K562 (cell line): Measurements from ENCODE around the gene SCARF2. TPM values are rescaled to one million over a fixed set of nuclear protein-coding genes. Genes with fewer than 3 reads are reported as not detected.

Source experiments
- ATAC-seq: fragments of 200-7000 bp; cut with Tn5 transposase; 3 replicates; pipeline ENCODE4 v1.9.1; 2020; ENCODE audit warnings: moderate library complexity
- BruUV-seq: library from RNA; stranded (reverse); fragments of 400-500 nt; replicated peaks from 2 replicates; lab custom pipeline; 2021; lab: Mats Ljungman, UMichigan
- CTCF ChIA-PET: fragments of 300-600 bp; formaldehyde crosslinking; extraction: SDS; loops from one replicate; lab custom pipeline; 2021; ENCODE audit warnings: low intra/inter-chr PET ratio; lab: Yijun Ruan, JAX
- POLR2A ChIA-PET: fragments of 300-600, 350-650 bp; sonication (Branson Sonifier 250); formaldehyde crosslinking; extraction: SDS; loops from one replicate; lab custom pipeline; 2021; ENCODE audit warnings: antibody characterized with exemption, inconsistent platforms; lab: Yijun Ruan, JAX
- DNase-seq, 4 experiments: peaks; one replicate each; pipeline versions ENCODE4 v3.0.0 to v3.0.0-alpha.2; 2011 to 2018; ENCODE audit warnings: low spot score in 3 of 4, mixed read lengths in 3 of 4; ENCODE audit errors: extremely low read depth in 1 of 4
- FAIRE-seq: peaks from 2 replicates; lab custom pipeline; 2011; peaks lifted over from hg19 to GRCh38; lab: Jason Lieb, UNC
- H2AFZ ChIP-seq: 2 replicates; pipeline ENCODE4 v1.6.0; 2011; ENCODE audit warnings: low read depth, low read length, control low read depth, inconsistent platforms
- H3K27ac ChIP-seq: fragments of 200-600 bp; 3 replicates; pipeline ENCODE4 v1.8.0; 2011; ENCODE audit warnings: low read depth, mild to moderate bottlenecking, control low read depth, inconsistent platforms, low read length, moderate library complexity, mixed read lengths; ENCODE audit errors: extremely low read depth
- H3K27me3 ChIP-seq, 2 experiments: fragments of 300-600 bp in 1 of 2; 2 replicates in 1 of 2; 3 replicates in 1 of 2; pipeline versions ENCODE4 v1.6.0 to v1.8.0; 2011; ENCODE audit warnings: inconsistent platforms in 2 of 2, low read length in 2 of 2, mild to moderate bottlenecking in 1 of 2, mixed read lengths in 1 of 2, moderate library complexity in 1 of 2; ENCODE audit not compliant: control insufficient read depth in 2 of 2, insufficient read depth in 2 of 2
- H3K36me3 ChIP-seq: fragments of 300-600 bp; 3 replicates; pipeline ENCODE4 v1.8.0; 2011; ENCODE audit warnings: mild to moderate bottlenecking, low read length, inconsistent platforms; ENCODE audit not compliant: control insufficient read depth, insufficient read depth
- H3K4me1 ChIP-seq, 2 experiments: fragments of 200-600 bp in 1 of 2; replicated peaks in 1 of 2; 2 replicates in 1 of 2; 3 replicates in 1 of 2; pipeline versions ENCODE4 v1.5.1 to v1.8.0; 2011; ENCODE audit warnings: inconsistent platforms in 2 of 2, low read length in 2 of 2, mild to moderate bottlenecking in 1 of 2, mixed read lengths in 1 of 2, moderate library complexity in 1 of 2; ENCODE audit not compliant: control insufficient read depth in 2 of 2, insufficient read depth in 2 of 2
- H3K4me2 ChIP-seq: 2 replicates; pipeline ENCODE4 v1.6.1; 2011; ENCODE audit warnings: low read length, control low read depth, inconsistent platforms, mixed read lengths; ENCODE audit not compliant: insufficient read depth
- H3K4me3 ChIP-seq: fragments of 200-600 bp; sonication (generic), shearing (Covaris generic); 2 replicates; pipeline ENCODE4 v1.5.1; 2016; ENCODE audit warnings: control low read depth, inconsistent platforms
- H3K79me2 ChIP-seq: fragments of 200-600 bp; 3 replicates; pipeline ENCODE4 v1.8.0; 2011; ENCODE audit warnings: low read length, inconsistent platforms; ENCODE audit not compliant: control insufficient read depth, insufficient read depth
- H3K9ac ChIP-seq, 2 experiments: 2 replicates each; pipeline versions ENCODE4 v1.6.0 to v1.6.1; 2011; ENCODE audit warnings: low read depth in 2 of 2, low read length in 2 of 2, control low read depth in 1 of 2, inconsistent platforms in 1 of 2, mild to moderate bottlenecking in 1 of 2, mixed read lengths in 1 of 2; ENCODE audit not compliant: insufficient read depth in 1 of 2
- H3K9me1 ChIP-seq: one replicate; pipeline ENCODE4 v1.6.0; 2011; ENCODE audit warnings: inconsistent platforms, mild to moderate bottlenecking, low read length, moderate library complexity; ENCODE audit not compliant: control insufficient read depth, insufficient read depth
- H3K9me3 ChIP-seq: replicated peaks from 2 replicates; pipeline ENCODE4 v1.5.1; 2011; ENCODE audit warnings: low read depth, low read length, inconsistent platforms; ENCODE audit not compliant: control insufficient read depth, insufficient read depth
- H4K20me1 ChIP-seq: replicated peaks from 2 replicates; pipeline ENCODE4 v1.6.1; 2011; ENCODE audit warnings: low read length, inconsistent platforms, mixed read lengths; ENCODE audit not compliant: control insufficient read depth, insufficient read depth
- CEBPG ChIP-seq, 3 experiments: fragments of 200-800 bp in 1 of 3; sonication (Bioruptor generic) in 1 of 3; sonication (generic) in 1 of 3; formaldehyde crosslinking in 1 of 3; IDR thresholded peaks in 2 of 3; conservative IDR thresholded peaks in 1 of 3; 2 replicates each; pipeline versions ENCODE4 v1.6.1 to v1.8.0; 2016 to 2022; ENCODE audit warnings: missing compliant biosample characterization in 2 of 3, missing genetic modification characterization in 2 of 3, mild to moderate bottlenecking in 1 of 3, missing genetic modification reagents in 1 of 3
- COPS2 ChIP-seq: fragments of 450-650 bp; conservative IDR thresholded peaks from 2 replicates; pipeline ENCODE4 v1.6.1; 2016; ENCODE audit warnings: mild to moderate bottlenecking, moderate library complexity
- ESRRA ChIP-seq: fragments of 450-650 bp; IDR thresholded peaks from 2 replicates; pipeline ENCODE4 v1.6.1; 2014; ENCODE audit warnings: low read depth, mild to moderate bottlenecking, moderate library complexity, borderline replicate concordance
- MEIS2 ChIP-seq: fragments of 450-650 bp; IDR thresholded peaks from 2 replicates; pipeline ENCODE4 v1.6.1; 2014; ENCODE audit warnings: mild to moderate bottlenecking; ENCODE audit not compliant: partially characterized antibody
- PPARD ChIP-seq: fragments of 250-450 bp; sonication (Bioruptor Pico); IDR thresholded peaks from 2 replicates; pipeline ENCODE4 v1.8.0; 2022; ENCODE audit warnings: inconsistent platforms, mild to moderate bottlenecking, moderate library complexity
- SREBF1 ChIP-seq: fragments of 150-350 bp; IDR thresholded peaks from 2 replicates; pipeline ENCODE4 v1.6.1; 2014; ENCODE audit warnings: antibody characterized with exemption, low read depth, low read length, borderline replicate concordance
- STAT5B ChIP-seq: fragments of 250-450 bp; sonication (Bioruptor Pico); IDR thresholded peaks from 2 replicates; pipeline ENCODE4 v1.8.0; 2021; ENCODE audit warnings: mild to moderate bottlenecking, inconsistent platforms
- ZNF12 ChIP-seq: sonication (generic); formaldehyde crosslinking; IDR thresholded peaks from 2 replicates; pipeline ENCODE4 v1.4.0; 2020; ENCODE audit warnings: mild to moderate bottlenecking, missing genetic modification reagents
- ZNF780A ChIP-seq: fragments of 250-450 bp; sonication (Bioruptor Pico); IDR thresholded peaks from 2 replicates; pipeline ENCODE4 v1.5.0; 2021; ENCODE audit warnings: mild to moderate bottlenecking
- WGBS: fragments of 100-300 bp; shearing (Covaris generic); methylation state at CpG from one replicate; pipeline ENCODE4 v1.1.6; 2016; ENCODE audit warnings: low coverage, mixed read lengths; ENCODE audit not compliant: insufficient coverage; ENCODE audit errors: missing lambda C conversion rate; 5-methylcytosine and 5-hydroxymethylcytosine counted together
- in situ Hi-C: fragments of 300-500 bp; cut with MboI; formaldehyde crosslinking; loops from 4 replicates; pipeline ENCODE4 v1.15.0; 2018; ENCODE audit warnings: inconsistent platforms, mixed read lengths
- intact Hi-C: fragments of 100-400 bp; cut with micrococcal nuclease; formaldehyde crosslinking; loops from 2 replicates; pipeline ENCODE4 v1.14.2; 2022
- polyA plus RNA-seq, 8 experiments: library from polyadenylated mRNA; depleted of rRNA in 4 of 8; stranded (reverse) in 5 of 8; unstranded in 3 of 8; fragments of >200 nt; fragmentation: Nextera tagmentation in 2 of 8; fragmentation: Illumina TruSeq in 1 of 8; extraction: Ambion mirVana in 2 of 8; extraction: Trizol in 1 of 8; gene quantifications; 2 replicates each; pipeline versions ENCODE4 v1.2.1 to v1.2.3, GENCODE V29; 2011 to 2014; ENCODE audit warnings: inconsistent platforms in 1 of 8, missing spikeins in 1 of 8
- total RNA-seq, 7 experiments: library from RNA; depleted of rRNA in 6 of 7; stranded (reverse); fragments of >200 nt in 6 of 7; fragmentation: Illumina TruSeq in 2 of 7; extraction: Trizol in 2 of 7; gene quantifications; 2 replicates each; pipeline versions ENCODE4 v1.2.1 to v1.2.3, GENCODE V29; 2011 to 2021; ENCODE audit warnings: low replicate concordance in 1 of 7
- TF ChIP-seq, protein P1 (sequence below): fragments of 200-800 bp; sonication (Bioruptor generic); IDR thresholded peaks from 2 replicates; pipeline ENCODE4 v1.6.1; 2017; ENCODE audit warnings: missing genetic modification characterization, missing compliant biosample characterization
- TF ChIP-seq, protein P2 (sequence below), 2 experiments: IDR thresholded peaks in 1 of 2; conservative IDR thresholded peaks in 1 of 2; 2 replicates each; pipeline ENCODE4 v1.6.1; 2016; ENCODE audit warnings: low read depth in 2 of 2, mild to moderate bottlenecking in 1 of 2, missing compliant biosample characterization in 1 of 2, missing genetic modification characterization in 1 of 2, moderate library complexity in 1 of 2
- TF ChIP-seq, protein P3 (sequence below): sonication (generic); formaldehyde crosslinking; IDR thresholded peaks from 2 replicates; pipeline ENCODE4 v1.4.0; 2020; ENCODE audit warnings: mild to moderate bottlenecking, missing genetic modification reagents
- TF ChIP-seq, protein P4 (sequence below): fragments of 250-450 bp; sonication (Bioruptor Pico); IDR thresholded peaks from 2 replicates; pipeline ENCODE4 v1.8.0; 2022; ENCODE audit warnings: moderate library complexity, mild to moderate bottlenecking, inconsistent platforms

The SCARF2 gene
- total and polyA plus RNA-seq, 9 of the 15 experiments (the other 6 are each of a cell fraction or from before 2014, with no cell fraction given) = 0.06 to 0.32 (median 0.21) TPM; not detected in 5

DNA sequence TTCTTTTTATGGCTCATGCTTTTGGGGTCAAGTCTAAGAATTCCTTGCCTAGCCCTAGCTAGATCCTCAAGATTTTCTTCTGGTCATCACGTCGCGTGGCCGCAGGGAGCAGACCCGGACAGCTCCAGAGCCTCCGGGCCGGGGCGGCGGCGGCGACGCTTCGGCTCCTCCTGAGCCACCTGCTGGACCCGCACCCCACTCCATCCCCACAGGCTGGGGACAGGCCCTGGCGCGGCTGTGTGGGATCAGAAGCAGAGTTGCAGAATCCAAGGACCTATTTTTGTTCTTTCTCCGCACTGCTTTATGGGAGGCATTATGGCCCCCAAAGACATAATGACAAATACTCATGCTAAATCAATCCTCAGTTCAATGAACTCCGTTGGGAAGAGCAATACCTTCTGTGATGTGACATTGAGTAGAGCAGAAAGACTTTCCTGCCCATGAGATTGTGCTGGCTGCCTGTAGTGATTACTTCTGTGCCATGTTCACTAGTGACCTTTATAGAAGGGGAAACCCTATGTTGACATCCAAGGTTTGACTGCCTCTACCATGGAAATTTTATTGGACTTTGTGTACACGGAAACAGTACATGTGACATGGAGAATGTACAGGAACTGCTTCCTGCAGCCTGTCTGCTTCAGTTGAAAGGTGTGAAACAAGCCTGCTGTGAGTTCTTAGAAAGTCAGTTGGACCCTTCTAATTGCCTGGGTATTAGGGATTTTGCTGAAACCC, 12.4 kb upstream of the SCARF2 start:
- no TSS peak for BruUV-seq
- no peak overlapping the region for H2AFZ ChIP-seq
- peaks cover 3% of the 10 kb centered on the region; the same call in 1 of the 2 replicates for H4K20me1 ChIP-seq
- in situ Hi-C loops (no loop called here), intact Hi-C loops (no loop called here)
- H3K4me3 ChIP-seq = no peak overlapping the region
- no peaks in the 10 kb centered on the region for H3K36me3 ChIP-seq
- no peaks in the 10 kb centered on the region for H3K9me1 ChIP-seq
- no peak overlapping the region for H3K27ac ChIP-seq
- ChIA-PET CTCF (no interaction called here), POLR2A (interaction anchor here (0.9 to 6.8 kb wide), 5 partner anchors 11 to 21 kb away, joined by 3 to 46 read pairs (median 16); no protein-coding TSS in a partner anchor)
- H3K4me1 ChIP-seq = peaks cover 0 to 6% of the 10 kb centered on the region in 2 experiments; a peak in 1 of 5 replicates
- no peak for DNase-seq
- H3K4me2 ChIP-seq = no peak overlapping the region
- H3K9me3 ChIP-seq = no peaks in the 10 kb centered on the region
- ATAC-seq = peak; percentile 17; the same call in 1 of the 3 replicates
- peaks cover 26 to 41% of the 10 kb centered on the region in 2 experiments; a peak in 4 of 5 replicates for H3K27me3 ChIP-seq
- no peak for FAIRE-seq
- H3K9ac ChIP-seq = no peak overlapping the region
- no peaks in the 10 kb centered on the region for H3K79me2 ChIP-seq
- WGBS = 42% methylated on average over 19 of the region's 19 CpGs
- TF ChIP-seq, protein P1, sequence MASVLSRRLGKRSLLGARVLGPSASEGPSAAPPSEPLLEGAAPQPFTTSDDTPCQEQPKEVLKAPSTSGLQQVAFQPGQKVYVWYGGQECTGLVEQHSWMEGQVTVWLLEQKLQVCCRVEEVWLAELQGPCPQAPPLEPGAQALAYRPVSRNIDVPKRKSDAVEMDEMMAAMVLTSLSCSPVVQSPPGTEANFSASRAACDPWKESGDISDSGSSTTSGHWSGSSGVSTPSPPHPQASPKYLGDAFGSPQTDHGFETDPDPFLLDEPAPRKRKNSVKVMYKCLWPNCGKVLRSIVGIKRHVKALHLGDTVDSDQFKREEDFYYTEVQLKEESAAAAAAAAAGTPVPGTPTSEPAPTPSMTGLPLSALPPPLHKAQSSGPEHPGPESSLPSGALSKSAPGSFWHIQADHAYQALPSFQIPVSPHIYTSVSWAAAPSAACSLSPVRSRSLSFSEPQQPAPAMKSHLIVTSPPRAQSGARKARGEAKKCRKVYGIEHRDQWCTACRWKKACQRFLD = no peak
- TF ChIP-seq ESRRA (no peak), COPS2 (no peak), PPARD (CRISPR knock-in tag) (peak; percentile 57; the same call in 1 of the 2 replicates), ZNF12 (CRISPR knock-in tag) (peak; percentile 84; the same call in 1 of the 2 replicates), SREBF1 (no peak), CEBPG (CRISPR knock-in tag; IDR thresholded peaks at IDR 0.05) (no peak), CEBPG (tag; conservative IDR thresholded peaks at IDR 0.05 in 1 of 2, IDR thresholded peaks at IDR 0.05 in 1 of 2) (no peak), STAT5B (CRISPR knock-in tag) (no peak), ZNF780A (CRISPR knock-in tag) (0 out of 2 replicates have a peak, but pooled peaks have one; percentile 41), MEIS2 (no peak)
- TF ChIP-seq, protein P2, sequence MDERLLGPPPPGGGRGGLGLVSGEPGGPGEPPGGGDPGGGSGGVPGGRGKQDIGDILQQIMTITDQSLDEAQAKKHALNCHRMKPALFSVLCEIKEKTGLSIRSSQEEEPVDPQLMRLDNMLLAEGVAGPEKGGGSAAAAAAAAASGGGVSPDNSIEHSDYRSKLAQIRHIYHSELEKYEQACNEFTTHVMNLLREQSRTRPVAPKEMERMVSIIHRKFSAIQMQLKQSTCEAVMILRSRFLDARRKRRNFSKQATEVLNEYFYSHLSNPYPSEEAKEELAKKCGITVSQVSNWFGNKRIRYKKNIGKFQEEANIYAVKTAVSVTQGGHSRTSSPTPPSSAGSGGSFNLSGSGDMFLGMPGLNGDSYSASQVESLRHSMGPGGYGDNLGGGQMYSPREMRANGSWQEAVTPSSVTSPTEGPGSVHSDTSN (CRISPR knock-in tag; IDR thresholded peaks at IDR 0.05; ENCODE audit: low read depth) = no peak
- TF ChIP-seq, protein P2 (tag; conservative IDR thresholded peaks at IDR 0.05; ENCODE audit: low read depth) = no peak
- TF ChIP-seq, protein P3, sequence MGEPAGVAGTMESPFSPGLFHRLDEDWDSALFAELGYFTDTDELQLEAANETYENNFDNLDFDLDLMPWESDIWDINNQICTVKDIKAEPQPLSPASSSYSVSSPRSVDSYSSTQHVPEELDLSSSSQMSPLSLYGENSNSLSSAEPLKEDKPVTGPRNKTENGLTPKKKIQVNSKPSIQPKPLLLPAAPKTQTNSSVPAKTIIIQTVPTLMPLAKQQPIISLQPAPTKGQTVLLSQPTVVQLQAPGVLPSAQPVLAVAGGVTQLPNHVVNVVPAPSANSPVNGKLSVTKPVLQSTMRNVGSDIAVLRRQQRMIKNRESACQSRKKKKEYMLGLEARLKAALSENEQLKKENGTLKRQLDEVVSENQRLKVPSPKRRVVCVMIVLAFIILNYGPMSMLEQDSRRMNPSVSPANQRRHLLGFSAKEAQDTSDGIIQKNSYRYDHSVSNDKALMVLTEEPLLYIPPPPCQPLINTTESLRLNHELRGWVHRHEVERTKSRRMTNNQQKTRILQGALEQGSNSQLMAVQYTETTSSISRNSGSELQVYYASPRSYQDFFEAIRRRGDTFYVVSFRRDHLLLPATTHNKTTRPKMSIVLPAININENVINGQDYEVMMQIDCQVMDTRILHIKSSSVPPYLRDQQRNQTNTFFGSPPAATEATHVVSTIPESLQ (CRISPR knock-in tag) = 0 out of 2 replicates have a peak, but pooled peaks have one; percentile 60
- TF ChIP-seq, protein P4, sequence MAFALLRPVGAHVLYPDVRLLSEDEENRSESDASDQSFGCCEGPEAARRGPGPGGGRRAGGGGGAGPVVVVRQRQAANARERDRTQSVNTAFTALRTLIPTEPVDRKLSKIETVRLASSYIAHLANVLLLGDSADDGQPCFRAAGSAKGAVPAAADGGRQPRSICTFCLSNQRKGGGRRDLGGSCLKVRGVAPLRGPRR (CRISPR knock-in tag) = peak; percentile 37; the same call in 1 of the 2 replicates
